Thoracic aorta (tissue), 2 donors: ENCODE results near the gene PRM1. TPM values are rescaled to one million over a fixed set of nuclear protein-coding genes. Genes with fewer than 3 reads are reported as not detected.
A peak's percentile ranks its signal among the peaks of the same experiment; 100 is the strongest.

ENCODE experiments used
- ATAC-seq: fragments of 150-250 bp; one replicate; pipeline ENCODE4 v1.8.0; 2017; ENCODE audit warnings: low read depth; ENCODE audit not compliant: insufficient number of reproducible peaks, low FRiP score
- DNase-seq: peaks from one replicate; pipeline ENCODE4 v3.0.0-alpha.2; 2020; ENCODE audit warnings: low spot score
- H3K27ac ChIP-seq, 2 donors: fragments of 200-600 bp; sonication (generic); 1 replicate in 1 of 2; 2 replicates in 1 of 2; pipeline ENCODE4 v1.5.1; 2016; ENCODE audit warnings: mild to moderate bottlenecking in 2 of 2, moderate library complexity in 2 of 2
- H3K27me3 ChIP-seq: fragments of 200-600 bp; sonication (generic); replicated peaks from 2 replicates; pipeline ENCODE4 v1.6.0; 2016; ENCODE audit warnings: mild to moderate bottlenecking; ENCODE audit not compliant: insufficient read depth
- H3K36me3 ChIP-seq: fragments of 200-600 bp; sonication (generic); one replicate; pipeline ENCODE4 v1.5.1; 2016
- H3K4me1 ChIP-seq, 2 donors: fragments of 200-600 bp; sonication (generic); 1 replicate in 1 of 2; 2 replicates in 1 of 2; pipeline versions ENCODE4 v1.5.1 to v1.6.0; 2016; ENCODE audit warnings: low read depth in 2 of 2, mild to moderate bottlenecking in 1 of 2; ENCODE audit not compliant: control insufficient read depth in 1 of 2
- H3K4me3 ChIP-seq: fragments of 200-600 bp; sonication (generic); 2 replicates; pipeline ENCODE4 v1.5.1; 2016; ENCODE audit warnings: mild to moderate bottlenecking
- H3K9me3 ChIP-seq: fragments of 200-600 bp; sonication (generic); 2 replicates; pipeline ENCODE4 v1.5.1; 2016
- total RNA-seq, 2 donors: library from RNA; depleted of rRNA; stranded (reverse); fragments of >200 nt; gene quantifications; one replicate each; pipeline versions ENCODE4 v1.1.0 to v1.2.3, GENCODE V29; 2016
- TF ChIP-seq, protein P1 (sequence below): fragments of 200-600 bp; sonication (generic); IDR thresholded peaks from one replicate; pipeline ENCODE4 v1.5.1; 2019; ENCODE audit warnings: antibody characterized with exemption

The PRM1 gene
- total RNA-seq, 2 donors from 2014 or later: not detected

DNA sequence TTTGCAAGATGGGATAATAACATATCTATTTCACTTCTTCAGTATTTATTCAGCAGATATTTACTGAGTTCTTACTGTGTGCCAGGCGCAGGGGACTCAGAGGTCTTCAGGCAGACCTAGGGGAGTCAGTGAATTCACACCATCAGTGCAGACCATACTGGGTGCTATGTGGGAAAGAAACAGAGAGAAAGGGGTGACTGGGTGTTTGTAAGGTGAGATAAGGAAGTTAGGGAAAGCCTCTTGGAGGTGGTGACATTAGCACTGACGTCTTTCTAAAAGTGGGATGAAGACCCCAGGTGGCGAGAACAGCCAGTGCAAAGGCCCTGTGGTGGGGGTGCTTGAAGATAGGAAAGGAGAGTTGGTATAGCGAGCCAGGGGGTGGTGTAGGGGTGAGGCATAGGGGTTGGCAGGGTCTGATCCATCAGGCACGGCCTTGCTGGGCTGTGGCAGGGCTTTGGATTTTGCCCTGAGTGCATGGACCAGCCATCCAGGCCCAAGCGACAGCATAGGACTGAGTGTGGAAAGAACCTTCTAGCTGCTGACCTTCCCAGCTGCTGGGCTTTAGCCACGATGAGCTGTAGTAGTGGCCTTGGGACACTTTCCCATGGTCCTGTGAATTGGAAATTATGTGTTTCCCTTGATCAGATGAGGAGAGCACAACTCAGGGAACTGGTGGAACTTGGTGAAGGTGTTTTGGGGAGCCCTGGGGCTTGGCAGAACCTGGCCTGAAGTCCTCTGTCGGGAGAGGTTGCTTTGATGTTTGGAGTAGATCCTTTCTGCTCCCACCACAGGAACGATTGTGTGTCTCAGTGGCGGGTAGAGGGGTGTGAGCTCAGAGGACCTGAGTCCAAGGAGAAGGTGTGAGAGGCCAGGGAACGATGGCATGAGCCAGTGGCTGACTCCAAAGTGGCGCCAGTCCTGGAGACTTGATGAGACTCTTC lies 21.2 kb downstream of the PRM1 start:
- Histone ChIP-seq H3K4me1 (peaks cover 7 to 33% of the 10 kb centered on the region in 2 donors), H3K27me3 (no peaks in the 10 kb centered on the region), H3K27ac (peak overlapping the region; percentile 65), H3K4me3 (no peak overlapping the region), H3K36me3 (no peaks in the 10 kb centered on the region), H3K9me3 (no peaks in the 10 kb centered on the region)
- DNase-seq (no peak), ATAC-seq (no peak)
- TF ChIP-seq, protein P1, sequence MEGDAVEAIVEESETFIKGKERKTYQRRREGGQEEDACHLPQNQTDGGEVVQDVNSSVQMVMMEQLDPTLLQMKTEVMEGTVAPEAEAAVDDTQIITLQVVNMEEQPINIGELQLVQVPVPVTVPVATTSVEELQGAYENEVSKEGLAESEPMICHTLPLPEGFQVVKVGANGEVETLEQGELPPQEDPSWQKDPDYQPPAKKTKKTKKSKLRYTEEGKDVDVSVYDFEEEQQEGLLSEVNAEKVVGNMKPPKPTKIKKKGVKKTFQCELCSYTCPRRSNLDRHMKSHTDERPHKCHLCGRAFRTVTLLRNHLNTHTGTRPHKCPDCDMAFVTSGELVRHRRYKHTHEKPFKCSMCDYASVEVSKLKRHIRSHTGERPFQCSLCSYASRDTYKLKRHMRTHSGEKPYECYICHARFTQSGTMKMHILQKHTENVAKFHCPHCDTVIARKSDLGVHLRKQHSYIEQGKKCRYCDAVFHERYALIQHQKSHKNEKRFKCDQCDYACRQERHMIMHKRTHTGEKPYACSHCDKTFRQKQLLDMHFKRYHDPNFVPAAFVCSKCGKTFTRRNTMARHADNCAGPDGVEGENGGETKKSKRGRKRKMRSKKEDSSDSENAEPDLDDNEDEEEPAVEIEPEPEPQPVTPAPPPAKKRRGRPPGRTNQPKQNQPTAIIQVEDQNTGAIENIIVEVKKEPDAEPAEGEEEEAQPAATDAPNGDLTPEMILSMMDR: no peak

DNA sequence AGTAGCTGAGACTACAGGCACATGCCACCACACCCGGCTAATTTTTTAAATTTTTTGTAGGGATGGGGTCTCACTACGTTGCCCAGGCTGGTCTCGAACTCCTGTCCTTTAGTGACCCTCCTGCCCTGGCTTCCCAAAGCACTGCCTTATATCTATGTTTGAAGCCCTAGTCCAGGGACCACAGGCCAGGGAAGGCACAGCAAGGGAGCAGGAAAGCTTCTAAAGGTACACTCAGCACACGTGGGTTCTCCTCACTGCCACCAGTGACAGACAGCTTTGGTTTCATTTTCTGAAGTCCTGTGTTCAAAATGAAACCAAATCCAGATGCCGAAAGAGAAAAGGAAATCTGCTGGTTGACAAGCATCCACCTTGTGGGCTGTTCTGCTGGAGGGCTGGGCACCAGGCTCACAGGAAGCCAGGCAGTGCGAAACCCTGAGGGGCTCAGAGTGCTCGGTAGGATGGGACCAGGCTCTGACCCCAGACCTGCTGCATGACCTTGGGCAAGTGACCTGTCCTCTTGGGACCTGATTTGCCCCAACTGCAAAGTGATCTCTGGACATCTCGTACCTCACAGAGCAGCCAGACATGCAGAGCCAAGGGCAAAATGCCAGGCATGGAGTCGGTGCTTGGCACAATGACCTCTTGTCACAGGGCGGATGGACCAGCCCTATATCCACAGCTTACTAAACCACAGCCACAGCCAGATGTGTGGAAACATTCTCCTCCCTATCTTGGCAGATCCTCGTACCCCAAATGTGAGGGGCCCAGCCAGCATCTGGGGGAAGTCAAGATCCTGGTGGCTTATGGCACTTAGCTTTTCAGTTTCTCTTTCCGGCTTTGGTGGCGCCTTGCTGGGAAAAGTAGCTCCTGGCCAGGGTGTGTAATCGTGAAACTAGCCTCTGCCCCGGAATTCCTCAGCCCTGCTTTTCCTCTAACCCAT lies 22.3 kb downstream of the PRM1 start:
- peaks cover 10 to 44% of the 10 kb centered on the region in 2 donors for H3K4me1 ChIP-seq
- H3K4me3 ChIP-seq: peak overlapping the region; percentile 60
- TF ChIP-seq, protein P1: no peak
- ATAC-seq (no peak), DNase-seq (no peak)
- peak overlapping the region; percentile 65 for H3K27ac ChIP-seq
- no peaks in the 10 kb centered on the region for H3K36me3 ChIP-seq
- H3K9me3 ChIP-seq: no peaks in the 10 kb centered on the region
- H3K27me3 ChIP-seq: no peaks in the 10 kb centered on the region

DNA sequence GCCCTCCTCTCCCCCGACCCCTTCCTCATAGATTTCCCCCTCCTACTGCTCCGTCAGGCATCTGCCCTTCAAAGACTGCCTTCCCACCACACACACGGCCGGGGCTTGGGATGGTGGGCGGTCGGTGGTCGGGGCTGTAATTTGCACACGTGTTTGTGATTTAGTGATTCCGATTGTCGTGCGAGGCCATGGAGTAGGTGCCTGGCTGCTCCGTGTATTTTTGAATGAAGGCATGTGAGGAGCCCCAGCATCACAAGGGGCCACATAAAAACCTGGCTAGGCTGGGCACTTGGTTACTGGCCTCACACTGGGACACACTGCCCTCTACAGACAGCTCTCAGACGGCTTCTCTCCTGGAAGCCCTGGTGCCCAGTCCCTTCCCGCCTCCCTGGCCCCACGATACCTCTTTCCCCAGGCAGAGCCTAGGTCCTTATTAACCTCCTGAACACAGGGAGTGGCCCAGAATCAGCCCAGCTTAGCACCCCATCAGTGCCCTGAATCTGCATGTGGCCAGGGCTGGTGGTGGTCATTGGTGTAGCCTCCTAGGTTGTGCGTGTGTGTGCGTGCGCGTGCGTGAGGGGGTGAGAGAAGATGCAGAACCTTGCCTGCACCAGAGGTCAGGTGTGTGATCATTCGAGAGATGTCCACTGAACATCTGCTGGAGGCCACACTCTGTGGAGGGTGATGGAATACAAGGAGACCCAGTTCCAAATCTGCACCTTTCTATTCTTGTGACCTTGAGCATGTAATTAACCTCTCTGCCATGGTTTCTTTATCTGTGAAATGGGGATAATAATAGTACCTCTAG lies 23.8 kb downstream of the PRM1 start:
- DNase-seq (no peak), ATAC-seq (peak; percentile 38)
- Histone ChIP-seq H3K4me1 (peaks cover 13 to 54% of the 10 kb centered on the region in 2 donors), H3K9me3 (no peaks in the 10 kb centered on the region), H3K27me3 (no peaks in the 10 kb centered on the region), H3K27ac (peak overlapping the region; percentile 93 to 95), H3K4me3 (peak overlapping the region; percentile 87), H3K36me3 (no peaks in the 10 kb centered on the region)
- TF ChIP-seq, protein P1: peak; percentile 70

DNA sequence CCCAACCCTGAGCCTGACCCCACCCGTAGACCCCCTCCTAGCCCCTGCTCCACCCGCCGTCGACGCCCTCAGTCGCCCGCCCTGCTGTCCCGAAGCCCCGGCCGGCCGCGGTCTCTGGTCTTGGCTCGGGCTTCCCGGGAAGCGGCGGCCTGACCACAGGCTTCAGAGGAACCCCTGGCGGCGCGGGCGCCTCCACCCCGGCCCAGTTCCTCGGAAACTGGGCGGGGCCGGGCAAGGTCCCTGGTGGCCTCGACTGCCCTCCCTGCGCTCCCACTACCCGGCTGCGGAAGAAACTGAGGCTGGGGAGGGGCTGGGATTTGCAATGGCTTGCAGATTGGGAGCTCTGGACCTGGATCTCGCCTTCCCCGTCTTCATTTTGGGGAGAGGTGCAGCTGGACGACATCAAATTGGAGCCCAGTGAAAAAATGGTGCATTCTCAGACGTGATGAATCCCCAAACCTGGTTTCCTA lies 24.4 kb downstream of the PRM1 start:
- TF ChIP-seq, protein P1: no peak
- H3K4me3 ChIP-seq: peak overlapping the region; percentile 87
- H3K27me3 ChIP-seq: no peaks in the 10 kb centered on the region
- no peaks in the 10 kb centered on the region for H3K36me3 ChIP-seq
- peak; percentile 3 for ATAC-seq
- no peaks in the 10 kb centered on the region for H3K9me3 ChIP-seq
- peaks cover 13 to 55% of the 10 kb centered on the region in 2 donors for H3K4me1 ChIP-seq
- DNase-seq: no peak
- peak overlapping the region; percentile 93 to 95 for H3K27ac ChIP-seq
